WTC11 (cell line): ENCODE measurements around the gene SGIP1. TPM values are rescaled to one million over a fixed set of nuclear protein-coding genes. Genes with fewer than 3 reads are reported as not detected.

Source experiments
- ATAC-seq: fragments of 200-7000 bp; cut with Tn5 transposase; 2 replicates; pipeline ENCODE4 v1.10.0; 2021; ENCODE audit warnings: mild to moderate bottlenecking, moderate library complexity
- CTCF ChIA-PET: fragments of 300-600 bp; sonication (Branson Sonifier 250); formaldehyde crosslinking; loops from one replicate; lab custom pipeline; 2021; ENCODE audit warnings: antibody characterized with exemption; lab: Charles Lee
- POLR2A ChIA-PET: fragments of 350-600 bp; sonication (Branson Sonifier 250); formaldehyde crosslinking; loops from one replicate; lab custom pipeline; 2021; ENCODE audit warnings: antibody characterized with exemption; lab: Charles Lee
- DNase-seq: peaks from one replicate; pipeline ENCODE4 v3.0.0; 2021; ENCODE audit warnings: low spot score
- H3K27ac Mint-ChIP-seq: 2 replicates; pipeline ENCODE4 v1.8.0; 2021; ENCODE audit warnings: mixed read lengths
- H3K27me3 Mint-ChIP-seq: 2 replicates; pipeline ENCODE4 v1.8.0; 2021; ENCODE audit warnings: low read depth, mild to moderate bottlenecking, moderate library complexity, mixed read lengths
- H3K36me3 Mint-ChIP-seq: 2 replicates; pipeline ENCODE4 v1.8.0; 2021; ENCODE audit warnings: mixed read lengths
- H3K4me1 Mint-ChIP-seq: 2 replicates; pipeline ENCODE4 v1.8.0; 2022; ENCODE audit warnings: mixed read lengths
- H3K4me3 Mint-ChIP-seq: 2 replicates; pipeline ENCODE4 v1.8.0; 2021; ENCODE audit warnings: mild to moderate bottlenecking, moderate library complexity, mixed read lengths
- H3K9me3 Mint-ChIP-seq: 2 replicates; pipeline ENCODE4 v1.8.0; 2021; ENCODE audit warnings: mixed read lengths
- ARID4B ChIP-seq: sonication (generic); formaldehyde crosslinking; IDR thresholded peaks from 2 replicates; pipeline ENCODE4 v1.8.0; 2023; ENCODE audit warnings: missing genetic modification reagents, mild to moderate bottlenecking, borderline replicate concordance
- ATF2 ChIP-seq: sonication (generic); formaldehyde crosslinking; IDR thresholded peaks from 2 replicates; pipeline ENCODE4 v1.8.1; 2022; ENCODE audit warnings: low read depth, missing genetic modification reagents, borderline replicate concordance
- ATF3 ChIP-seq: sonication (generic); formaldehyde crosslinking; conservative IDR thresholded peaks from 2 replicates; pipeline ENCODE4 v1.8.1; 2022; ENCODE audit warnings: mild to moderate bottlenecking, missing genetic modification reagents
- CREM ChIP-seq: sonication (generic); formaldehyde crosslinking; IDR thresholded peaks from 2 replicates; pipeline ENCODE4 v1.8.1; 2022; ENCODE audit warnings: mild to moderate bottlenecking, missing genetic modification reagents, moderate library complexity
- EMX1 ChIP-seq: fragments of 250-450 bp; sonication (Bioruptor Pico); IDR thresholded peaks from 2 replicates; pipeline ENCODE4 v1.8.0; 2021; ENCODE audit warnings: mild to moderate bottlenecking
- ERG ChIP-seq: fragments of 250-450 bp; sonication (Bioruptor Pico); IDR thresholded peaks from 2 replicates; pipeline ENCODE4 v1.8.0; 2021; ENCODE audit warnings: mild to moderate bottlenecking
- ESRRA ChIP-seq: sonication (generic); formaldehyde crosslinking; IDR thresholded peaks from 2 replicates; pipeline ENCODE4 v1.8.1; 2022; ENCODE audit warnings: mild to moderate bottlenecking, missing genetic modification reagents, borderline replicate concordance
- FOXJ3 ChIP-seq: sonication (generic); formaldehyde crosslinking; IDR thresholded peaks from 2 replicates; pipeline ENCODE4 v1.9.0; 2021; ENCODE audit warnings: missing genetic modification reagents, mild to moderate bottlenecking, borderline replicate concordance
- HMGA2 ChIP-seq: fragments of 250-450 bp; sonication (Bioruptor Pico); IDR thresholded peaks from 2 replicates; pipeline ENCODE4 v1.4.0; 2021; ENCODE audit warnings: mild to moderate bottlenecking, moderate library complexity
- IRF1 ChIP-seq: sonication (generic); formaldehyde crosslinking; IDR thresholded peaks from 2 replicates; pipeline ENCODE4 v1.8.0; 2023; ENCODE audit warnings: missing genetic modification reagents
- MAX ChIP-seq: sonication (generic); formaldehyde crosslinking; IDR thresholded peaks from 2 replicates; pipeline ENCODE4 v1.8.0; 2022; ENCODE audit warnings: mild to moderate bottlenecking, missing genetic modification reagents
- MLX ChIP-seq: sonication (generic); formaldehyde crosslinking; IDR thresholded peaks from 2 replicates; pipeline ENCODE4 v1.8.1; 2023; ENCODE audit warnings: mild to moderate bottlenecking, missing genetic modification reagents, moderate library complexity
- NFYB ChIP-seq: sonication (generic); formaldehyde crosslinking; conservative IDR thresholded peaks from 2 replicates; pipeline ENCODE4 v1.8.0; 2022; ENCODE audit warnings: low read depth, missing genetic modification reagents
- NR3C1 ChIP-seq: sonication (generic); formaldehyde crosslinking; conservative IDR thresholded peaks from 2 replicates; pipeline ENCODE4 v1.8.1; 2023; ENCODE audit warnings: low read depth, mild to moderate bottlenecking, missing genetic modification reagents
- PREB ChIP-seq: sonication (generic); formaldehyde crosslinking; IDR thresholded peaks from 2 replicates; pipeline ENCODE4 v1.8.1; 2022; ENCODE audit warnings: mild to moderate bottlenecking, missing genetic modification reagents, moderate library complexity, borderline replicate concordance
- USF1 ChIP-seq: sonication (generic); formaldehyde crosslinking; IDR thresholded peaks from 2 replicates; pipeline ENCODE4 v1.8.0; 2022; ENCODE audit warnings: mild to moderate bottlenecking, missing genetic modification reagents
- ZBTB21 ChIP-seq: sonication (generic); formaldehyde crosslinking; IDR thresholded peaks from 2 replicates; pipeline ENCODE4 v1.8.1; 2023; ENCODE audit warnings: mild to moderate bottlenecking, missing genetic modification reagents, borderline replicate concordance
- ZNF416 ChIP-seq: fragments of 250-450 bp; sonication (Bioruptor Pico); IDR thresholded peaks from 2 replicates; pipeline ENCODE4 v1.9.0; 2021; ENCODE audit warnings: mild to moderate bottlenecking, inconsistent platforms
- ZNF512 ChIP-seq: sonication (generic); formaldehyde crosslinking; IDR thresholded peaks from 2 replicates; pipeline ENCODE4 v1.8.1; 2022; ENCODE audit warnings: missing genetic modification reagents, borderline replicate concordance
- total RNA-seq: library from RNA; stranded (reverse); gene quantifications from 3 replicates; pipeline ENCODE4 v1.2.3, GENCODE V29; 2021

Gene SGIP1
- total RNA-seq, 1 experiment from 2014 or later: 3.9 TPM

GRCh38 chr1:66739401-66740157 is 205.6 kb downstream of the SGIP1 start:
- no peaks in the 10 kb centered on the region for H3K36me3 Mint-ChIP-seq
- peak; percentile 51; the same call in 1 of the 2 replicates for ATAC-seq
- TF ChIP-seq ESRRA (CRISPR knock-in tag) (no peak), IRF1 (CRISPR knock-in tag) (no peak), NFYB (CRISPR knock-in tag) (no peak), HMGA2 (CRISPR knock-in tag) (no peak), ZNF416 (no peak), PREB (no peak), ZBTB21 (CRISPR knock-in tag) (no peak), ERG (CRISPR knock-in tag) (no peak), MAX (CRISPR knock-in tag) (no peak), MLX (CRISPR knock-in tag) (no peak), EMX1 (CRISPR knock-in tag) (no peak), NR3C1 (CRISPR knock-in tag) (no peak), ATF3 (no peak), USF1 (no peak), ARID4B (CRISPR knock-in tag) (no peak), CREM (no peak), ZNF512 (CRISPR knock-in tag) (no peak), ATF2 (CRISPR knock-in tag) (no peak), FOXJ3 (CRISPR knock-in tag) (no peak)
- ChIA-PET POLR2A (no interaction called here), CTCF (interaction anchor here (1.2 kb wide), 1 partner anchor 13 kb away, joined by 3 read pairs; no protein-coding TSS in a partner anchor)
- peaks cover 4% of the 10 kb centered on the region; the same call in 1 of the 2 replicates for H3K4me1 Mint-ChIP-seq
- no peaks in the 10 kb centered on the region; the same call in 1 of the 2 replicates for H3K9me3 Mint-ChIP-seq
- H3K27me3 Mint-ChIP-seq: no peaks in the 10 kb centered on the region
- H3K4me3 Mint-ChIP-seq: no peak overlapping the region
- DNase-seq: no peak
- H3K27ac Mint-ChIP-seq: no peak overlapping the region
